Upper lobe of right lung (tissue), 1 donor: Measurements from ENCODE around the gene KDM4C. TPM values are rescaled to one million over a fixed set of nuclear protein-coding genes. Genes with fewer than 3 reads are reported as not detected.

Experiments
- ATAC-seq: fragments of 200-7000 bp; cut with Tn5 transposase; one replicate; pipeline ENCODE4 v1.9.1; 2020; ENCODE audit warnings: mild to moderate bottlenecking, moderate library complexity
- DNase-seq: peaks from one replicate; pipeline ENCODE4 v3.0.0-alpha.2; 2020
- H3K27ac ChIP-seq: fragments of 200-600 bp; one replicate; pipeline ENCODE4 v1.8.0; 2022
- H3K27me3 ChIP-seq: fragments of 200-600 bp; one replicate; pipeline ENCODE4 v1.8.0; 2022; ENCODE audit warnings: mild to moderate bottlenecking
- H3K36me3 ChIP-seq: fragments of 200-600 bp; one replicate; pipeline ENCODE4 v1.8.0; 2022
- H3K4me1 ChIP-seq: fragments of 200-600 bp; one replicate; pipeline ENCODE4 v1.8.0; 2022
- H3K4me3 ChIP-seq: fragments of 200-600 bp; one replicate; pipeline ENCODE4 v1.8.0; 2022; ENCODE audit warnings: mild to moderate bottlenecking
- H3K9me3 ChIP-seq: fragments of 200-600 bp; one replicate; pipeline ENCODE4 v1.8.0; 2022
- CTCF ChIP-seq: fragments of 200-600 bp; IDR thresholded peaks from one replicate; pipeline ENCODE4 v1.8.0; 2022; ENCODE audit warnings: antibody characterized with exemption
- intact Hi-C: fragments of 100-400 bp; cut with DNase I; formaldehyde crosslinking; loops from one replicate; pipeline ENCODE4 v1.11.0; 2022
- total RNA-seq: library from RNA; stranded (reverse); fragmentation: NEBNext Ultra II Directional; extraction: Animal tissue kit (Norgen Biotek cat#: 25700); gene quantifications from one replicate; pipeline ENCODE4 v1.2.1, GENCODE V29; 2021
- donor health status: DM: no; HTN: yes; CAD: no; lungs with severe emphysema.

Gene KDM4C
- total RNA-seq, 1 donor from 2014 or later = 37.2 TPM

GRCh38 chr9:7121664-7122063 is 363.9 kb downstream of the KDM4C start:
- Histone ChIP-seq H3K36me3 (no peaks in the 10 kb centered on the region), H3K4me3 (no peak overlapping the region), H3K9me3 (no peaks in the 10 kb centered on the region), H3K27me3 (no peaks in the 10 kb centered on the region), H3K4me1 (peaks cover 3% of the 10 kb centered on the region), H3K27ac (no peak overlapping the region)
- no peak for TF ChIP-seq CTCF
- ATAC-seq = no peak
- intact Hi-C loops = no loop called here
- no peak for DNase-seq

GRCh38 chr9:7123743-7124142 is 366.0 kb downstream of the KDM4C start:
- Histone ChIP-seq H3K9me3 (no peaks in the 10 kb centered on the region), H3K4me1 (peaks cover 3% of the 10 kb centered on the region), H3K36me3 (peaks cover 9% of the 10 kb centered on the region), H3K27me3 (no peaks in the 10 kb centered on the region), H3K4me3 (no peak overlapping the region), H3K27ac (no peak overlapping the region)
- no peak for TF ChIP-seq CTCF
- ATAC-seq = no peak
- intact Hi-C loops = no loop called here
- DNase-seq = no peak

DNA sequence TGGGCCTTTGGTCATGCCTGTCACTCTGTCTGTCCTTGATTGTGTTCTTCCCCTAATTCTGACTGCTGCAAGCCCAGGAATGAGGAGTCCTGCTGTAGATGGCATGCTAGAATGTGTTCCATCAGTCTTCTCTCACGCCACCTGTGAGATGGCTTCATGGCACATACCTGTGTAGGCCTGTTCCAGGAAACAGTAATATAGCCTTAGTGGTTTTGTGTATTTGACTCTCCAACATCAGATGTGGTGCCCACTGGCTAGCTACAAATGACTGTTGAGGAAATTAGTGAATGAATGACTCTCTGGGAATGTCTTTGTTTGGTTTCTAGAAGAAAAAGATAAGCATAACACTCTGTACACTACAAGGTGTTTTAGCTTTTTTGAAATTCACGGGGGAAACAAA is 367.5 kb downstream of the KDM4C start:
- Histone ChIP-seq H3K27ac (no peak overlapping the region), H3K4me3 (no peak overlapping the region), H3K27me3 (no peaks in the 10 kb centered on the region), H3K9me3 (no peaks in the 10 kb centered on the region), H3K36me3 (peaks cover 24% of the 10 kb centered on the region), H3K4me1 (peaks cover 3% of the 10 kb centered on the region)
- no peak for TF ChIP-seq CTCF
- intact Hi-C loops = no loop called here
- no peak for DNase-seq
- ATAC-seq = no peak

DNA sequence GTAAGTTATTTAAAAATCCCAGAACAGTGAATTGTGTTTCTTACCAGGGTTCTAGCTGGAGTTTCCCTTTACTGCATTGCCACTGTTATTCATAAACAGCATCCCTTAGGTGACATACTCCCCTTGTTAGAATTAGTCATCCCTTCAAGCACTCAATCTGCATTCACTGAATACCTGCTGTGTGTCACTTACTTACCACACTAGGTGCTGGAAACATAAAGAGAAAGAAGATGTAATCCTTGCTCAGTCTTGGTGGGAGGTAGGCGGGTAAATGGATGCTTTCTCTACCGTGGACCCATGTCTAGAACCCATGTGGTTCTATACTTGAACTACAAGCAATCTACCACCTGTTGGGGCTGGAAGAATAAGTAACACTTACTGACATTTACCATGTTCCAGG is 371.6 kb downstream of the KDM4C start:
- TF ChIP-seq CTCF = no peak
- Histone ChIP-seq H3K9me3 (no peaks in the 10 kb centered on the region), H3K36me3 (peaks cover 35% of the 10 kb centered on the region), H3K4me3 (no peak overlapping the region), H3K27me3 (no peaks in the 10 kb centered on the region), H3K27ac (no peak overlapping the region), H3K4me1 (no peaks in the 10 kb centered on the region)
- DNase-seq = no peak
- ATAC-seq = no peak
- intact Hi-C loops = no loop called here

GRCh38 chr9:7130266-7130820 is 372.6 kb downstream of the KDM4C start:
- Histone ChIP-seq H3K36me3 (peaks cover 44% of the 10 kb centered on the region), H3K27me3 (no peaks in the 10 kb centered on the region), H3K4me1 (no peaks in the 10 kb centered on the region), H3K4me3 (no peak overlapping the region), H3K27ac (no peak overlapping the region), H3K9me3 (no peaks in the 10 kb centered on the region)
- intact Hi-C loops = no loop called here
- TF ChIP-seq CTCF = no peak
- ATAC-seq (no peak), DNase-seq (no peak)

GRCh38 chr9:7132605-7133004 is 374.8 kb downstream of the KDM4C start:
- no peaks in the 10 kb centered on the region for H3K4me1 ChIP-seq
- no peaks in the 10 kb centered on the region for H3K27me3 ChIP-seq
- intact Hi-C loops = no loop called here
- H3K27ac ChIP-seq = no peak overlapping the region
- no peaks in the 10 kb centered on the region for H3K9me3 ChIP-seq
- DNase-seq (no peak), ATAC-seq (no peak)
- TF ChIP-seq CTCF = no peak
- H3K36me3 ChIP-seq = peaks cover 47% of the 10 kb centered on the region
- H3K4me3 ChIP-seq = no peak overlapping the region
